ENCODE data around the gene HAUS7.

The HAUS7 gene

DNA sequence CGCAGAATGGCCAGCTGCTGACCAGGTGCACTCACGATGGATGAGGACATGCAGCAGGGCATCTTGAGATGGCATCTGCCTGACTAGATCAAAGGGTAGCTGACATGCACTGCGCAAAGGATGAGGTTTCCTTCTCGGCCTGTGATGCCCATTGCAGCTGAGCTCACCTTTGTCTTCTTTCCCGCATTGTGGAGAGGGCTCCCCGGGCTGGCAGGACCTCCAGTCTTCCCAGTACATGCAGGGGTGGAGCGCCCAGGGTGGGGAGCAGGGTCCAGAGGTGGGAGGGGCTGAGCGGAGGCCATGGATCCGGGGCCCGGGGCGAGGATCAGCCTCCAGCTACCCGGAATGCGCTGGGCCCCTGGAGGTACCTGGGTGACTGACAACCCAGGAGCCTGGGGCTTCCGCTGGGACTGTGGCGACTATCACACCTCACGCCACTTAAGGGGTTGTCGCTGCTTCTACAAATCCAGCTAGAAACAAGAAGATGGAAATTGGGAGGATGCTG, 36.5 kb downstream of the HAUS7 start:
- no peak for DNase-seq

DNA sequence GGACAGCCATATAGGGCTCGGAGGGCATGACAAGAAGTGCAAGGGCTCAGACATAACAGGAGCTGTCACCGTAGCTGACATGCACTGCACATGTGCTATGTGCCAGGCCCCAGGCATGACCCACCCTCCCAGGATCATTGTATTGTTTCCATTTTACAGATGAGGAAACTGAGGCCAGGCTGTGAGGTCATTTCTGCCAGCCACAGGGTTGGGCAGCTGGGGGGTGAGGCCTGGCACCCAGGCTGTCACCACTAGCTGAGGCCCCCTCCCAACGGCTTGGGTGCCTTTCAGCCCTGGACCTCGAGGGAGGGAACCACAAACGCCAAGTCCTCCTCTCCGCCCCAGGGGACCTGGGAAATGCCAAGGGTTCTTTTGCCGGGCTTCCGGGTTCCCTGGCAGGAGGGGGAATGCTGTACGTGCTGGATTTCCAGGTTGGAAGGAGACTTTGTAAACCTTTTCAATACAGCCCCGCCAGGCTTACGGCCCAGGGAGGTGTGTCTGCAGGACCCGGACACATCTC, 37.2 kb downstream of the HAUS7 start:
- DNase-seq: no peak

DNA sequence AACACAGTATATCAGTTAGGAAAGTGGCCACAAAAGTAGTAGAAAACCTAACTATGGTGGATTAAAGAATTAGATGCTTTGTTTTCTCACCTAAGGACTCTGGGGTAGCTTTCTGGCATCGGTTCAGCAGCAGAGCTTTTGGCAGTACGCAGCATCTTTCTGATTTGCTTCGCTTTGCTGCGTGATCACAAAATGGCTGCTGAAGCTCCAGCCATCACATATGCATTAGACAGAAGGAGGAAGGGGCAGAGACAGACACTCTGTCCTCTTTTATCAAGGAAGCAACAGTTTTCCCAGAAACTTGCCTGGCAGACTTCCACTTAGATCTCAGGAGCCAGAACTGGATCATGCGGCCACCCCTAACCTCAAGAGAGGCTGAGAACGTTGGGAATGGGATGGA, 39.6 kb downstream of the HAUS7 start:
- DNase-seq: no peak

GRCh38 chrX:153426204-153426603, 44.2 kb downstream of the HAUS7 start:
- DNase-seq: no peak

DNA sequence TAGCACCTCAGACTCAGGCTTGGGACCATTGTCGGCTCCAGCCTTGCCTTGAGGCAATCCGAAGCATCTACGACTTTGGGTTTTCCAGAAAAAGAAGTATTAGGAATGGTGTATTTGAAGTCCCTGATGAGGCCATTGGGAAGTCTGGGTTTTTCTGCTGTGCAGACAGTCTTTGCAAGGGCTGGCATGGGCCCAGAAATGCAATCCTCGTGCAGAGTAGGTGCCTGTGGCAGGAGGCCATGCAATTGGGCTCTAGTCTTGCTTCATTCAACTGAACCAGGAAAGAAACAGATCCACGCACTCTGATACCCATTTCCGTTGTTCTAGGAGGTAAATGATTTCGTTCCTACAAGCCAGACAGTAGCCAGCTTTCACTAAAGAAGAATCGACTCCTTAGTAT, 46.7 kb downstream of the HAUS7 start:
- no peak for DNase-seq

GRCh38 chrX:153421856-153422255, 48.5 kb downstream of the HAUS7 start:
- DNase-seq: no peak

- DNase-seq: no peak
Measured at GRCh38 chrX:153420851-153421599, 49.4 kb downstream of the HAUS7 start.

GRCh38 chrX:153417637-153418036, 52.7 kb downstream of the HAUS7 start:
- DNase-seq: no peak

DNA sequence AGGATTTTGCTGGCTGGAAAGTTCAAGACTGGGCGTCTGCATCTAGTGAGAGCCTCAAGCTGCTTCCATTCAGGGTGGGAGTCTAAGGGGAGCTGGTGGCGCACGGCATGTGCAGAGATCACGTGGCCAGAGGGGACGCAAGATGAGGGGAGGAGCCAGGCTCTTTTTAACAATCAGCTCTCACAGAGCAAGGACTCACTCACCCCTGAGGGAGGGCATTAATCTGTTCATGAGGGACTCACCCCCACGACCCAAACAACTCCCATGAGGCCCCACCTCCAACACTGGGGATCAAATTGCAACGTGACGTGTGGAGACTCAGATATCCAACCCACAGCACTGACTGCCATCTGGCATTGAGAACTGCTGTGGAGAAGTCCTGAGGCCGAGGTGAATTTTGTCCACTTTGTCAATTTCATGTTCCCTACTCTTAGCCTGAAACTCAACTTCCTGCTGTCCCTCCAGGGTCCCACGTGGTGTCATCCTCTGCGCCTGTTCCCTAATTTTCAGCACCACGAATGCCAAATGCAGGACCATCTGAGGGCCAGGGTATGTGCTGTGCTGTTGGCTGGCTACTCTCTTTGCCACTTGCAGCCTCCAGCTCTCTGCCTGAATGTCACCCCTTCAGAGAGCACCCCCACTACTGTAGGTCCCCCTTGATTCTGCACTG, 53.5 kb downstream of the HAUS7 start:
- DNase-seq: peak; percentile 64

DNA sequence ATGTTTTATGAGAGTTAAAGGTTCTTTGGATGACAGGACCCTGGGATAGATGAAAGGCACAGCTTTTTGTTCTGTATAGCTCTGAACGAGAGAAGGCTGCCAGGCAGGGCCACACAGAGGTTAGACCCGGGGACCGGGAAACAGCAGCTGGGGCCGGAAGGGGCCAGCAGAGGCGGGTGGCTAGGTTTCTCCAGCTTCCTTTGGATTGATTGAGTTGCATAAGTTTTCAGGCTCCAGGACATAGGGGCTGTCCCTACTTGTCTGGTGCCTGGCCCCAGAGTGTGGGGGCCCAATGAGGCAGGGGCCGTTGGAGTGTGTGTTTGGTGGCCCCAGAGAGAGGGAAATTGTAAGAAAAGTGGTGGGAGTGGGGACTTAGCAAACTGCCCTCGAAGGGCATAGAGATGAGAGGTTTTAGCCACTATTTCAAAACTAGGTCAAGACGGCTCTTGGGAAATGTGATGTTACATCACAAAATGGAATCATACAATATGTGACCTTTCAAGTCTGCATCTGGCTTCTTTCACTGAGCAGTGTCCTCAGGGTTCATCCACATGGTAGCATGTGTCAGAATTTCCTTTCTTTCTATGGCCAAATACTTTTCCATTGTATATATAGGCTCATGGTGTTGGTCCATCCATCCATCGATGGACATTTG, 55.4 kb downstream of the HAUS7 start:
- no peak for DNase-seq

GRCh38 chrX:153413731-153414130, 56.6 kb downstream of the HAUS7 start:
- no peak for DNase-seq

DNA sequence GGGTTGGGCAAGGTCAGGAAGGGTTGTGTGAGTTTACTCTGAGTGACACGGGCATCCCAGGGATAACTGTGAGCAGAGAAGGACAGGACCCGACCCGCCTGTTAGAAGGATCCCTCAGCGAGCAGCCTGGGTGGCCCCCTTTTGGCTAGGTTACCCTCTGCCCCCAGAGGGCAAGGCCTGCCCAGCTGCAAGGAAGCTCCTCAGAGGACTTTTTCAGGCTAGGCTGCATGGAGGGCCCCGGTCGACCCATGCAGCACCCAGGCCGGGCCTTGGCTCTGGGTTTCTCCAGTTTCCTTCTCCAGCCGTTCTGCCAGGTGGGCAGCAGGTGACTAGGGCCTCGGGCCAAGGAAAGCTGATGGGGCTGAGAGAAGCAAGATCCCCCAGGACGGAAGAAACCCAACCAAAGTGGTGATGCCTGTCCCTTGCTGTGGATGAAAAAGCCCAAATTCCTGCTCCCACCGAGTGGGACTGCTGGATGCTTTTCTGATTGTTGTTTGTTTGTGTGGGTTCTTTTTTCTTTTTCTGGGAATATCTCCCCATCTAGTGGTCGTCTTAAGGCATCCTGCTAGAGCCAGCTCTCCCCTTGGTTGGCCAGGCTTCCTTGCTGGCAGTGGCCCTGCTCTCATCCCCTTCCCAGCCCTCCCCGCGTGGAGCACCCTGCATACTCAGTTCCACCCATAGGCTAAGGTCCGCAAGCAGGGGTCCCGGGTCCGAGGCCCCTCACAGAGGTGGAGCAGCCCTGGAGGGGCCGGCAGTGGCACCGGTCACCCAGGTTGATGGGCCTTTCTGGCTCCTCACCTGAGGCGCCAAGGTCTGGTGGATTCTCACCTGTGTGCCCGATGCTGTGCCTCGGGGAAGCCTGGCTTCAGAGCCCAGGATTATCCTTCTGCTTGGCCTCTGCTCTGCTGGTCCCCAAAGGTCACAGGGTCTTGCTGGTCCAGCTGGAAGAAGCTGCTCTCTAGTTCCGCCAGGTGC, 57.3 kb downstream of the HAUS7 start:
- no peak for DNase-seq

DNA sequence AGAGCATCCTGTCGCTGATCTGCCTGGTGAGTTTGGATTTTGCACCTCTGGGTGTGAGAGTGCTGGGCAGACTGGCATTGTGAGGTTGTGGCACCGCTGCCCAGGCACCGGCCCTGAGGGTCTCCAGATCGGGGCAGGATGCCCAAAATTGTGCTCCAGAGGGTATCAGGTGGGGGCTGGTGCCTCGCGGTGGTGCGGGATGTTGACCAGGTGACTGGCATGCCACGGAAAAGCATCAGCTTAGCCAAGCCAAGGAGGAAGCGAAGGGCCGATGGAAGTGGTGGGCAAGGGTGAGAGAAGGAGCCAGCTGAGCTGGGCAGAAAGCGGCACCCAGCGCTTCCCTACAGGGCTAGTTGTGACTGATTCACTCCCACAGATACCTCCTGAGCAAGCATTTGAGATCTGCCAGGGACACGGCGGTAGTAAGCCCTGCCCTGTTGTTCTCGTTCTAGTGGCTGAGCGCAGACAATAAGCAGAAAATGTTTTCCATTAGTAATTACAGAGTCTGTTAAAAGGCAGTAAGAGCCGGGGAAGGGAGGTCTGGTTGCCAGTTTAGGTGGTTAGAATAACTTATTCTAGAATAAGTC, 58.3 kb downstream of the HAUS7 start:
- DNase-seq: no peak

GRCh38 chrX:153411255-153411987, 59.0 kb downstream of the HAUS7 start, which contains the start of gene ZFP92:
TSS of gene ZFP92 (plus strand) at chrX:153411472. CDS start at chrX:153418323, 6,851 bp downstream.
- DNase-seq: no peak

GRCh38 chrX:153410888-153411254, 59.5 kb downstream of the HAUS7 start:
- DNase-seq: no peak

- DNase-seq: no peak
Measured at GRCh38 chrX:153410373-153410772, 60.0 kb downstream of the HAUS7 start.

- no peak for DNase-seq
Measured at GRCh38 chrX:153409414-153410101, 60.8 kb downstream of the HAUS7 start.

DNA sequence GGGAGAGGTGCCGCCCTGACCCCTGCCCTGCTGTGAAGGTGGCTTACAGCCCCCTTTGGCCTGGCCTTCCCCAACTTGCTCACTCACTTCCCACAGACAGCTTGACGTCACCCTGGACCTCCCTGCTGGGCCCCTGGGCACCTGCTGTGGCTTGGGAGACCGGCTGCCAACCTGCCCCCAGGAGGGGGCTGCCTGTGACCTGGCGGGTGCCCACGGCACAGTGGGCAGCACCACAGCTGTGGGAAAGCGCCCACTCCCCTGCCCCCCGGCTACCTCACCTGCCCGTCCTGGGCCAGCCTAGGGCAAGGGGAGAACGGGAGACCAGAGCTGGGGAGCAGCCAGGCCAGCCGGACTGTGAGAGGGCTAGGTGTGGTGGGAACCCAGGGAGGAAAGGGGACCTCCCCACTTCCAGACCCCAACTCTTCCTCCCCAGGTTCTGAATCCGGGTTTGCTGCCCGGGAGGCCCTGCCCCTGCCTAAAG, 61.5 kb downstream of the HAUS7 start:
- DNase-seq: no peak

DNA sequence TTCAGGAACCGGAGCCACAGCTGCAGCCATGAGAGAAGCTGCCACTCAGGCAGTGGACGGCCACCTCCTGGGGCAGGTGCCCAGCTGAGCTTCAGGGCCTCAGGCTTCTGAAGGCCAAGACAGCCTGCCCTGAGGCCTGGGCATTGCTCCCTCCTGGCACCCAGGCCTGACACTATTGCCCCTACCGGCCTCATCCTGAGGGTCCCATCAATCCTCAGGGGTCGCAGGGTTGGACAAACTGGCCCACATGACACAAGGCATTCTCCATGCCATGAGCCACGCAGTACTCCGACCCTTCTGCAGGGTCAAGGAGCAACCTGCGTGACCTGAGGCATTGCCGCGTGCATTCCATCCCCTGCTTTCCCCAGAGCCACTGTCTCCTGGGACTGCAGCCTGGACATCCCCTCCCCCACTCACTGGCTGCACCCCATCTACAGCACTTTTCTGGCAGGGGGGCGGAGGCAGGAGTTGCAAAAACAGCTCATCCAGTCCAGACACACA, 62.1 kb downstream of the HAUS7 start:
- no peak for DNase-seq

DNA sequence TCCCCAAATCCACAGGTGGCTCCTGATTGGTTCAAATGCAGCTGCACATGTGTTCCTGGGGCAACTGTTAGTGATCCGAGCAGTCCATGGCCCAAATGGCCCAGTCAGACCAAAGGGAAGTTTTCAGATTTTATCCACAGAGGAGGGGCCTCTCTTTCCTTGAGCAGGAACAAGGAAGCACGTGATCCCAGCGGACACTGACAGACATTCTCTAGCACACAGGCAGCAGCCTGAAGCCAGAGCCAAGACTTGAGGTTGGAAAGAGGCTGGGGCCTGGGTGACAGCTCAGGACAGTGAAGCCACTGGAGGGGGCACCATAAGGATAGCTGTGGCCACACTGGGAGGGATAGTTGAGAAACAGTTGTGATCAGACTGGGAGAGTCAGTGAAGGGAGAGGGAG, 62.6 kb downstream of the HAUS7 start:
- DNase-seq: no peak

Data from NCI-H524 treated with DMSO at 0.1 percent for 48 hours (cell line).